Lower leg skin (tissue), 3 donors: ENCODE data around the gene KCNIP2.

Experiments used
- POLR2A ChIP-seq, 2 donors: fragments of 450-650 bp; IDR thresholded peaks; one replicate each; pipeline ENCODE4 v1.6.1; 2016 to 2017; ENCODE audit warnings: antibody characterized with exemption in 2 of 2, mild to moderate bottlenecking in 1 of 2, moderate library complexity in 1 of 2
- TF ChIP-seq, protein P1 (sequence below), 3 donors: fragments of 450-650 bp; IDR thresholded peaks; one replicate each; pipeline ENCODE4 v1.5.1; 2016; ENCODE audit warnings: antibody characterized with exemption in 3 of 3, mild to moderate bottlenecking in 3 of 3, moderate library complexity in 2 of 3

DNA sequence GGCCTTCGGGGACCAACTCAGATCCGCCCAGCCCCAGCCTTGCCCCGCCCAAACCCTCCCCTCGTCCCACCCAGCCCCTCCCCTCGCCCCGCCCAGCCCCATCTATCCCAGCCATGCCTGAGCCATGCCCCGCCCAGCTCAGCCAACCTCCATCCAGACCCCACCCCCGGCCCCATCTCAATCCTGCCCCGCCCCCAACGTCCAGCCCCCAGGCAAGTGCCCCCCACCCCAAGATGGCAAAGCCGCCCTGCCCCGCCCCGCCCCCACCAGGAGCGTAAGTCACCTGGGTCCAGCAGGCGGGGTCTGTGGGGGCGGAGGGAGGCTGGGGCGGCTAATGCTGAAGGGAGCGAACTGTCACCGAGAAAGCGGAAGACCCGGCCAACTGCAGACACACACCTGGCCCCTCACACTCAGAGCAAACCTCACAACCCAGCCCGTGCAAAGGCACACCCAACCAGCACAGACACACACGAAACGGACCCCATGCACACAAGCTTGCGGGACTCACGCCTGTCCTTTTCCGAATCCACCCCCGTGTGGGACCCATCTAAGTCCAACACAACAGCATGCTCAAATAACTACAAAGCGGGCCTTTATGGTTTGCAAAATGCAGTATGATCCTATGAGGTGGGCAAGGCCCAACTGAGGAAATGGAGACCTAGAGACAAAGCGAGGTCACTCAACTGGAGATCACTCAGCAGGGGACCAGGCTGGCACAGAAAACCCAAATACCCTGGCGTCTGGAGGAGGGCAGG is 13.9 kb downstream of the KCNIP2 start:
- TF ChIP-seq, protein P1, sequence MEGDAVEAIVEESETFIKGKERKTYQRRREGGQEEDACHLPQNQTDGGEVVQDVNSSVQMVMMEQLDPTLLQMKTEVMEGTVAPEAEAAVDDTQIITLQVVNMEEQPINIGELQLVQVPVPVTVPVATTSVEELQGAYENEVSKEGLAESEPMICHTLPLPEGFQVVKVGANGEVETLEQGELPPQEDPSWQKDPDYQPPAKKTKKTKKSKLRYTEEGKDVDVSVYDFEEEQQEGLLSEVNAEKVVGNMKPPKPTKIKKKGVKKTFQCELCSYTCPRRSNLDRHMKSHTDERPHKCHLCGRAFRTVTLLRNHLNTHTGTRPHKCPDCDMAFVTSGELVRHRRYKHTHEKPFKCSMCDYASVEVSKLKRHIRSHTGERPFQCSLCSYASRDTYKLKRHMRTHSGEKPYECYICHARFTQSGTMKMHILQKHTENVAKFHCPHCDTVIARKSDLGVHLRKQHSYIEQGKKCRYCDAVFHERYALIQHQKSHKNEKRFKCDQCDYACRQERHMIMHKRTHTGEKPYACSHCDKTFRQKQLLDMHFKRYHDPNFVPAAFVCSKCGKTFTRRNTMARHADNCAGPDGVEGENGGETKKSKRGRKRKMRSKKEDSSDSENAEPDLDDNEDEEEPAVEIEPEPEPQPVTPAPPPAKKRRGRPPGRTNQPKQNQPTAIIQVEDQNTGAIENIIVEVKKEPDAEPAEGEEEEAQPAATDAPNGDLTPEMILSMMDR (IDR thresholded peaks at IDR 0.05): no peak
- TF ChIP-seq POLR2A (IDR thresholded peaks at IDR 0.05): no peak
